ENCODE data around the gene EEFSEC. TPM values are rescaled to one million over a fixed set of nuclear protein-coding genes. Genes with fewer than 3 reads are reported as not detected.

Gene EEFSEC
- total RNA-seq, 1 experiment from 2014 or later = 9.5 TPM

- H3K27ac Mint-ChIP-seq = peak overlapping the region in 2 of 3 experiments; percentile 28 to 39; a peak in 2 of 7 replicates
- Histone ChIP-seq H2BK12ac (ENCODE audit: insufficient read length, low read depth, low read length) (no peak overlapping the region), H3K79me2 (ENCODE audit: insufficient read depth, low read length) (no peaks in the 10 kb centered on the region), H3K4me1 (ENCODE audit: insufficient read depth, low read length) (no peaks in the 10 kb centered on the region), H3K4me2 (ENCODE audit: insufficient read depth, insufficient read length, low read length) (no peak overlapping the region), H4K8ac (replicated peaks; ENCODE audit: insufficient read length, low read depth, low read length) (no peak overlapping the region), H3K79me1 (ENCODE audit: insufficient read depth, low read depth, low read length, poor library complexity, severe bottlenecking) (no peaks in the 10 kb centered on the region), H2BK120ac (ENCODE audit: low read depth, low read length, poor library complexity, severe bottlenecking) (no peak overlapping the region), H4K91ac (ENCODE audit: insufficient read length, low read depth, low read length) (no peak overlapping the region), H4K5ac (ENCODE audit: insufficient read length, low read depth, low read length) (no peak overlapping the region), H3K23ac (ENCODE audit: insufficient read length, low read depth, low read length) (no peak overlapping the region), H3K23me2 (ENCODE audit: insufficient read length, low read depth, low read length, poor library complexity, severe bottlenecking) (no peaks in the 10 kb centered on the region), H3K9me3 (ENCODE audit: control insufficient read depth, low read depth, low read length) (no peaks in the 10 kb centered on the region), H2BK20ac (ENCODE audit: low read depth, low read length, poor library complexity, severe bottlenecking) (no peak overlapping the region), H3T11ph (ENCODE audit: low read length) (no peak overlapping the region), H2AFZ (ENCODE audit: low read length) (no peak overlapping the region), H3K9ac (ENCODE audit: extremely low read depth, insufficient read length, low read length) (no peak overlapping the region), H2BK5ac (ENCODE audit: insufficient read length, low read length) (no peak overlapping the region), H3K27ac (ENCODE audit: insufficient read length, low read depth, low read length) (no peak overlapping the region), H2BK15ac (ENCODE audit: low read depth, low read length) (no peak overlapping the region), H3K56ac (ENCODE audit: insufficient read length, low read depth, low read length) (no peak overlapping the region), H3K27me3 (ENCODE audit: insufficient read depth, low read length) (no peaks in the 10 kb centered on the region), H4K20me1 (ENCODE audit: control insufficient read depth, insufficient read depth, insufficient read length) (no peaks in the 10 kb centered on the region), H2AK5ac (ENCODE audit: insufficient read length, low read length) (no peak overlapping the region), H3K18ac (ENCODE audit: insufficient read length, low read depth, low read length) (no peak overlapping the region), H3K14ac (ENCODE audit: insufficient read depth, low read length) (no peak overlapping the region), H3K4ac (ENCODE audit: low read depth, low read length) (no peak overlapping the region)
- H3K4me3 Mint-ChIP-seq = no peak overlapping the region; a peak in 1 of 5 replicates
- peaks cover 4 to 5% of the 10 kb centered on the region in 2 experiments for H3K4me1 Mint-ChIP-seq
- no peaks in the 10 kb centered on the region for H3K27me3 Mint-ChIP-seq (ENCODE audit: low read depth)
- no peaks in the 10 kb centered on the region for H3K9me3 Mint-ChIP-seq
- no peak for TF ChIP-seq CTCF (conservative IDR thresholded peaks at IDR 0.05)
- DNase-seq = no peak
- no peaks in the 10 kb centered on the region for H3K36me3 Mint-ChIP-seq (ENCODE audit: insufficient read depth in 1 of 3, low read depth in 3 of 3)
- WGBS (ENCODE audit: extremely low coverage, insufficient read length, low lambda C conversion rate) = no CpG with 5 or more reads among the region's 10 CpGs
These were observed 228.3 kb downstream of the EEFSEC start for GRCh38 chr3:128381609-128382008.
